Measurements from ENCODE around the gene NCAN. TPM values are rescaled to one million over a fixed set of nuclear protein-coding genes. Genes with fewer than 3 reads are reported as not detected.
"Not testable (repeated sequence)": the region's sequence is repeated elsewhere in the genome, so short reads cannot be mapped to it uniquely, and the experiment has no call there.

Gene NCAN
- total RNA-seq, 1 experiment from 2014 or later, result not detected

- in situ Hi-C loops (cut with HindIII; ENCODE audit: low pct_unique_long_range_greater_than_20kb, low sequenced_read_pairs), result no loop called here
- DNase-seq (ENCODE audit: low read depth), result no peak
Observed at GRCh38 chr19:19250196-19250801, 38.5 kb downstream of the NCAN start.

DNA sequence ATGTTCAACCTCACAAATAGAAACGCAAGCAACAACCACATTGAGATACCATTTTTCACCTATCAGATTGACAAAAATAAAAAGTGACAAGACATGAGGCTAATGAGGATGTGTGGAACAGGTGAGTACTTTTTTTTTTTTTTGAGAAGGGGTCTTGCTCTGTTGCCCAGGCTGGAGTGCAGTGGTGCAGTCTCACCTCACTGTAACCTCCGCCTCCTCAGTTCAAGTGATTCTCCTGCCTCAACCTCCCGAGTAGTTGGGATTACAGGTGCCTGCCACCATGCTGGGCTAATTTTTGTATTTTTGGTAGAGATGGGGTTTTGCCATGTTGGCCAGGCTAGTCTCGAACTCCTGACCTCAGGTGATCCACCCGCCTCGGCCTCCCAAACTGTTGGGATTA lies 41.7 kb downstream of the NCAN start:
- DNase-seq (ENCODE audit: low read depth); in situ Hi-C loops (cut with HindIII; ENCODE audit: low pct_unique_long_range_greater_than_20kb, low sequenced_read_pairs): not testable (repeated sequence)

- in situ Hi-C loops (cut with HindIII; ENCODE audit: low pct_unique_long_range_greater_than_20kb, low sequenced_read_pairs), result no loop called here
- DNase-seq (ENCODE audit: low read depth), result peak; percentile 6
Observed at GRCh38 chr19:19256072-19256969, 44.6 kb downstream of the NCAN start.

DNA sequence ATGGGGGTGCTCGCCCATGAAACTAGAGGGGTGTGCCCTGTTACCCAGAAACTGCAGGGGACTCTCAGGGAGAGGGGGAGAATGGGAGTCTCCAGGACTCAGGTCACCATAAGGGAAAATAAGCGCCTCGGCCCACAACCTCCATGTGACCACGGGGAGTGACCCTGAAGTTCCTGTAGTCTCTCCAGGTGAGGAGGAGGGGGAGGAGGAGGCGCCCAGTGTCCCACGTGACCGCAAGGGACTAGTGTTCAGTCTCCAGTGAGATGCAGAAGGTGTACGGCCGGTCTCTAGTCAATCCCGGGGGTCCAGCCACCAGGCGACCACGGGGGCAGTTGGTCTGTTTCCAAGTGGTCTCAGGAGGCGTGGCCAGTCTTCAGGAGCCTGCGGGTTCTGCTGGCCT lies 45.4 kb downstream of the NCAN start:
- in situ Hi-C loops (cut with HindIII; ENCODE audit: low pct_unique_long_range_greater_than_20kb, low sequenced_read_pairs), result no loop called here

GRCh38 chr19:19257836-19258588 lies 46.3 kb downstream of the NCAN start:
- in situ Hi-C loops (cut with HindIII; ENCODE audit: low pct_unique_long_range_greater_than_20kb, low sequenced_read_pairs), result no loop called here
- DNase-seq (ENCODE audit: low read depth), result no peak

More for the DNA sequence above, 45.4 kb downstream of the NCAN start:
- DNase-seq (ENCODE audit: low read depth), result no peak

- in situ Hi-C loops (cut with HindIII; ENCODE audit: low pct_unique_long_range_greater_than_20kb, low sequenced_read_pairs), result no loop called here
Observed at GRCh38 chr19:19258589-19259338, 47.0 kb downstream of the NCAN start.

DNA sequence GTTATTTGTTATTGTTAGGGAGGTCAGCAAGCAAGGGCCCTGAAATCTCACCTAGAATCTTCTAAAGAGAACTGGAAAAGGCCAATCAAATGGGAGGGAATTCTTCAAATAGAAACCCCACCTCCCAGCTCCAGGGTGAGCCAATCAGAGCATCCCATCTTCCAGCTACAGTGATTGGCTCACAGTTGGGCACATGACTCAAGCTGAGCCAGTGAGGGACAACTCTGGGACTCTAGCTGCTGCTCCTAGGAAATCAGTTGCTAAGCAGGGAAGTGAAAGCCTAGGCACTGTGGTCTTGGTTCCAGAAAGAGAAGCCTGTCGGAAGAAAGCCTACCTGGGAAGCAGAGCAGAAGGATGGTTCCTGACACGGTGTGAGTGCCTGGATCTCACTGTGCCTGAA lies 48.0 kb downstream of the NCAN start:
- DNase-seq (ENCODE audit: low read depth), result peak; percentile 32

More at GRCh38 chr19:19258589-19259338, 47.0 kb downstream of the NCAN start:
- no peak for DNase-seq (ENCODE audit: low read depth)

GRCh38 chr19:19260417-19261214 lies 48.9 kb downstream of the NCAN start:
- in situ Hi-C loops (cut with HindIII; ENCODE audit: low pct_unique_long_range_greater_than_20kb, low sequenced_read_pairs), result no loop called here
- no peak for DNase-seq (ENCODE audit: low read depth)

More for the DNA sequence above, 48.0 kb downstream of the NCAN start:
- in situ Hi-C loops (cut with HindIII; ENCODE audit: low pct_unique_long_range_greater_than_20kb, low sequenced_read_pairs), result no loop called here

GRCh38 chr19:19261350-19262189 lies 49.8 kb downstream of the NCAN start:
- no peak for DNase-seq (ENCODE audit: low read depth)
- in situ Hi-C loops (cut with HindIII; ENCODE audit: low pct_unique_long_range_greater_than_20kb, low sequenced_read_pairs), result no loop called here

DNA sequence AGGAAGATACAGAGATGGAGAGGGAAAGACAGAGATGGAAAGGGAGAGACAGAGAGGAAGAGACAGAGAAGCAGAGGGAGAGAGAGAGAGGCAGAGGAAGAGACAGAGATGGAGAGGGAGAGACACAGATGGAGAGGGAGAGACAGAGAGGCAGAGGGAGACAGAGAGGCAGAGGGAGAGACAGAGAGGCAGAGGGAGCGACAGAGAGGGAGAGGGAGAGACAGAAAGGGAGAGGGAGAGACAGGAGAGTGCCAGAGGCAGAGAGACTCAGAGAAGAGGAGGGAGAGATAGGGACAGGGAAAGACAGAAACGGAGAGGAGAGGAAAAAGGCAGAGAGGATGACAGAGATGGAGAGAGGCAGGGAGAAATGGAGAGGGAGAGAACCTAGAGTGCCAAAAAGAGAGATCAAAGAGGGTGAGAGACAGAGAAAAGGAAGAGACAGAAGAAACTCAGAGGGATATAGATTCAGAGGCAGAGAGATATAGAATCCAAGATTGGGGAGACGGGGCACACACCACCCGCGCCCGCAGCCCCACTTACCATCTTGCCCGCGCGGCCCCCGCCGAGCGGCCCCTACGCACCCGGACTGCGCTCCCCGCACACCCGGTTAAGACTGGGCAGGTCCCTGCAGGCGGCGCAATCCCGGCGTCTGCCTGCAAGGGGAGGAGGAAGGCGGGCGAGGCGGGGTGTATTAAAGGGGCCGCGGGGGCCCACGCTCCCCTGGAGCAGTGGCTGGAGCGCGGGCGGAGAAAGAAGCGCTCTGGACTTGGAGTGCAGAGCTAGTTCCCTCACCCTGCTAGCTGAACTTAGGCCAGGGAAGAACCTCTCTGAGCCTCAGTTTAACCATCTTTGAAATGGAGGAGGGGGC lies 50.7 kb downstream of the NCAN start:
- no peak for DNase-seq (ENCODE audit: low read depth)
- in situ Hi-C loops (cut with HindIII; ENCODE audit: low pct_unique_long_range_greater_than_20kb, low sequenced_read_pairs), result no loop called here

GRCh38 chr19:19263886-19264487 lies 52.2 kb downstream of the NCAN start:
- in situ Hi-C loops (cut with HindIII; ENCODE audit: low pct_unique_long_range_greater_than_20kb, low sequenced_read_pairs), result no loop called here

GRCh38 chr19:19267305-19267704 lies 55.5 kb downstream of the NCAN start:
- no peak for DNase-seq (ENCODE audit: low read depth)
- in situ Hi-C loops (cut with HindIII; ENCODE audit: low pct_unique_long_range_greater_than_20kb, low sequenced_read_pairs), result no loop called here

More at GRCh38 chr19:19263886-19264487, 52.2 kb downstream of the NCAN start:
- no peak for DNase-seq (ENCODE audit: low read depth)

DNA sequence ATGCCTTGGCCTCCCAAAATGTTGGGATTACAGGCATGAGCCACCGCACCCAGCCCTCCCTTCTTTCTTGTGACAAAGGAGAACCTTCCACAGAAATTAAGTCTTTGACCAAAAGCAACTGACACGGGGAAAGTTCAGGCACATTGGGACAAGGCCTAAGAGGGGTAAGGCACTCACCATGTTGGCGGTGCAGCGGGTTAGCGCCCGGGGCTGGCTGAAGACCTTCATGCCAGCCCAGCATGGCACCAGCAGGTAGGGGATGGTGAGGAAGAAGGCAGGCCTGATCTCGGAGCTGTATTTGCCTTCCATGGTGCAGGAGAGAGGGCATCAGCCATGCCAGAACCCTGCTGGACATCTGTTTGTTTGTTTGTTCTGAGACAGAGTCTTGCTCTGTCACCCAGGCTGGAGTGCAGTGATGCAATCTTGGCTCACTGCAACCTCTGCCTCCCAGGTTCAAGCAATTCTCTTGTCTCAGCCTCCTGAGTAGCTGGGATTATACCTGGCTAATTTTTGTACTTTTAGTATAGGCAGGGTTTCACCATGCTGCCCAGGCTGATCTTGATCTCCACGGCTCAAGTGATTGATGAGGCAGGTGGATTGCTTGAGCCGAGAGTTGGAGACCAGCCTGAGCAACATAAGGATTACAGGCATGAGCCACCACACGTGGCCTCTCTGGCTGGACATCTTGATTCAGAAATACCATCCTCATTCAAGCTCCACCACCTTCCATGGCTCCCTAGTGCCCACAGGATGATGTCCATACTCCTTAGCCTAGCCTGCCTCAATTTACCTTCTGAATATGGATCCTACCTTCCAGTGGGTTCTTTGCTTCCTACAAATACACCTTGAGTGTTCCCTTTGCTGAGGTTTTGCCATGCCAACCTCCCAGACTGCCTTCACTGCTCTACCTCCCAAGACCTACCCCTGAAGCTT lies 57.0 kb downstream of the NCAN start:
- no peak for DNase-seq (ENCODE audit: low read depth)
- in situ Hi-C loops (cut with HindIII; ENCODE audit: low pct_unique_long_range_greater_than_20kb, low sequenced_read_pairs), result no loop called here

DNA sequence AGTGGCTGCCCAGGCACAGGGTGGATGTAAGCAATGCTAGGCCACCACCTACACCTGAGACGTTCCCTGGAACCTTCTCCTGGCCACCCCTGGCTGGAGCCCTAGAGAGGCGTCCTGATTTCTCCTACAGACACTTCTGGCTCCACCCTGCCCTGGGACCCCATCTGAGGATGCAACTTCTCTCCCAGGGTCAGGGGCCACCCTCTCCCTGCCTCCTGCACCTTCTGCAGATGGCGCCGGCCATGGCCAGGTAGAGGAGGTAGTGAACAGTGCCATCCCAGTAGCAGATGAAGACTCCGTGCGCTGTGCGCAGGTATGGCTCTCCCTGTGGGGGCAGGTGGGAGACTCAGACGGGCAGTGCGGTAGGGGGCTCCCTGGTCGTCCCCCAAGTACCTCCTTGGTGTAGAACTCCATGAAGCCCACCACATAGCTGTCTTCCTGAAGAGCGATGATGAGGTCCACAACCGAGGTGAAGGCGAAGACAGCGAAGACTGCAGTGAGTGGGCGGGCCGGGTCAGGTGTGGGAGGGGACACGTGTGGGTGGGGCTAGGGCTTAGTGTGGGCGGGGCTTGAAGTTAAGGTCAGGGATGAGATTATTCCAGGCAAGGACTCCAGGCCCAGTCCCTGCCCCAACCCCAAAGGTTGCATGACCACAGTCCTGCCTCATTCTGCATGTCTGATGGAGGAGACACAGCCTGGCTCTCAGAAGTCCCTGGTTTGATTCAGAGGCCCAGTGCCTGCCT lies 58.4 kb downstream of the NCAN start:
- in situ Hi-C loops (cut with HindIII; ENCODE audit: low pct_unique_long_range_greater_than_20kb, low sequenced_read_pairs), result no loop called here
- no peak for DNase-seq (ENCODE audit: low read depth)
